ENCODE measurements around the gene ST7L.

DNA sequence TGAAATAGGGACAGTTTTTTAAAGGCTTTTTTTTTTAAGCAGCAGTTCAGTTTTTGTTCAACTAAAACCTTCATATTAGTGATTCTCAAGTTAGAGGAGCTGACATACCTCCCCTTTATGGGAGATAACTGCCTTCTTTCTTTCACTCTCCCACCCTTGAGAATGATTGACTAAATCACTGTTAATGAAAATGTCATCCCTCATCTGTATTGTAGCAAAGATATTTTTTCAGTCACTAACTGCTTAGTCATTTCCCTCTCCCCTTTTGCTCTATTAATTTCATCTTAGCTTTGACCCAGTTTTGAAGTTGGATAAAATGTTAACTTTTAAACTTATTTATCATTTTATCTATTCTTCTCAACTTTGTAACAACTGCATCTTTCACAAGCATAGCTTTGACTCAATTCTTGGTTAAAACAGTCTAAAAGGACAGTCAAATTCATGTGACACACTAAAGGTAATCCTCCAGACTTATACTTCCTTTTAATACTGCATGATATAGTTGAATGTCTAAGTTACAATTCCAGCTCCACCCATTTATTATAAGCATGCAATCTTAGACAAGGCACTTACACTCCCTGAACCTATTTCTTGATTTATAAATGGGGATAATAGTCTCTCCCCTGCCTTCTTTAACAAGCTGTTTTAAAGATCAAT lies 17.8 kb upstream of the ST7L start:
- TF ChIP-seq, protein P1, sequence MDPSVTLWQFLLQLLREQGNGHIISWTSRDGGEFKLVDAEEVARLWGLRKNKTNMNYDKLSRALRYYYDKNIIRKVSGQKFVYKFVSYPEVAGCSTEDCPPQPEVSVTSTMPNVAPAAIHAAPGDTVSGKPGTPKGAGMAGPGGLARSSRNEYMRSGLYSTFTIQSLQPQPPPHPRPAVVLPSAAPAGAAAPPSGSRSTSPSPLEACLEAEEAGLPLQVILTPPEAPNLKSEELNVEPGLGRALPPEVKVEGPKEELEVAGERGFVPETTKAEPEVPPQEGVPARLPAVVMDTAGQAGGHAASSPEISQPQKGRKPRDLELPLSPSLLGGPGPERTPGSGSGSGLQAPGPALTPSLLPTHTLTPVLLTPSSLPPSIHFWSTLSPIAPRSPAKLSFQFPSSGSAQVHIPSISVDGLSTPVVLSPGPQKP (IDR thresholded peaks at IDR 0.05; ENCODE audit: low read depth, low read length): no peak
- TF ChIP-seq HOXA7 (CRISPR knock-in tag; IDR thresholded peaks at IDR 0.05): no peak
- no peak for TF ChIP-seq MAZ (IDR thresholded peaks at IDR 0.05; ENCODE audit: borderline replicate concordance, low read depth, low read length)
